HG03575 (cell line): ENCODE results near the gene CAMK1.

Source experiments
- ATAC-seq: cut with Tn5 transposase; IDR thresholded peaks from one replicate; pipeline ENCODE4 v1.9.1; 2021; ENCODE audit not compliant: unreplicated experiment, insufficient number of reproducible peaks, low FRiP score; ENCODE audit errors: extremely low read depth

The CAMK1 gene

DNA sequence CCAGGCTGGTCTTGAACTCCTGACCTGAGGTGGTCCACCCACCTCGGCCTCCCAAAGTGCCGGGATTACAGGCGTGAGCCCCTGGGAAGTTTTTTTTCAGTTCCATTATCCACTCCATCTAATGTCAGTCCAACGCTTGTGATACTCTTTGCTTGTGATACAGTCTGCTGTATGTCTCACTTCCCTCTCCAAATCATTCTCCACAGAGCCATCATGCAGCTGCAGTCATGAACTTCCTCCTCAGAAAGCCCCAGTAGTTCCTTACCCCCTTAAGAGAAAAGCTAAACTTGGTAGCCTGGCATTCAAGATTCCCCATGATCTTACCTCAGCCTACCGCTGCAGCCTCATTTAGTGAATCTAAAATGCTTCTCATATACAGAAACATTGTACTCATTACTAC lies 25.5 kb upstream of the CAMK1 start:
- ATAC-seq = no peak

DNA sequence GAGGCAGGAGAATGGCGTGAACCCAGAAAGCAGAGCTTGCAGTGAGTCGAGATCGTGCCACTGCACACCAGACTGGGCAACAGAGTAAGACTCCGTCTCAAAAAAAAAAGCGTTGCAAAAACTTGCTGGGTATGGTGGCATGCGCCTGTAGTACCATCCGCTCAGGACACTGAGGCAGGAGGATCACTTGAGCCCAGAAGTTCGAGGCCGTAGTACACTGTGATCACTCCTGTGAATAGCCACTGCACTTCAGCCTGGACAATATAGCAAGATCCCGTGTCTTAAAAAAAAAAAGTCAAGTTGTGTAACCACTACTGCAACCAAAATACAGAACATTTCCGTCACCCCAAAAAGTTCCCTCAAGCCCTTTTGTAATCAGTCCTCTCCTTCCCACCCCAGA lies 24.7 kb upstream of the CAMK1 start:
- ATAC-seq = no peak

DNA sequence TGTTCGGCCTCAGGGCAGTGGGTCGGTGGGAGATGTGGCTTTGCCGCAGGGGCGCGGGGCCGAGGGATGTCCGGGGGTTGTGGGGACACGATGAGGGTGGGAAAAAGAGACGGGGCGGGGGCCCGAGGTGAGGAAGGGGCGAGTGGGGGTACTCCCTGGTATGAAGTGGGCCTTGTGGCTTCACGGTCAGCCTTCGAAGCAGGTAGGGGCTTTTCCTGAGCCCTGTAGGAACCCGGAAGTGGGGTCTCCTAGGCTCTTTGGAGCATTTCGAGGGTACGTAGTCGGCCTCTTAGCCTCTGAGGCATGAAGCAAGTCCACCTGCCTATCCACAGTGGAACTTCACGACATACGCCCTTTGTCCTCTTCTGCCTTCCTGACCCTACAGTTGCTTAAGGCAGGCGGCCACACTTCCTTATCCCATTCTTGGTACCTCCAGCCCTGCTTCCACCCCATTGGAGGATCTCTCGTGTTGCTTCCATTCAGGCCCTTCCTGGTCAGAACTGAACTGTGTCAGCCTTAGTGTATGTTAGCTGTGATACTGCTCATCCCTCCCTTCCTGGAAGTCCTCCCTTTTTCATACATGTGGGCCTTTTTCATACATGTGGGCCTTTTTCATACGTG lies 23.5 kb upstream of the CAMK1 start:
- ATAC-seq = no peak

DNA sequence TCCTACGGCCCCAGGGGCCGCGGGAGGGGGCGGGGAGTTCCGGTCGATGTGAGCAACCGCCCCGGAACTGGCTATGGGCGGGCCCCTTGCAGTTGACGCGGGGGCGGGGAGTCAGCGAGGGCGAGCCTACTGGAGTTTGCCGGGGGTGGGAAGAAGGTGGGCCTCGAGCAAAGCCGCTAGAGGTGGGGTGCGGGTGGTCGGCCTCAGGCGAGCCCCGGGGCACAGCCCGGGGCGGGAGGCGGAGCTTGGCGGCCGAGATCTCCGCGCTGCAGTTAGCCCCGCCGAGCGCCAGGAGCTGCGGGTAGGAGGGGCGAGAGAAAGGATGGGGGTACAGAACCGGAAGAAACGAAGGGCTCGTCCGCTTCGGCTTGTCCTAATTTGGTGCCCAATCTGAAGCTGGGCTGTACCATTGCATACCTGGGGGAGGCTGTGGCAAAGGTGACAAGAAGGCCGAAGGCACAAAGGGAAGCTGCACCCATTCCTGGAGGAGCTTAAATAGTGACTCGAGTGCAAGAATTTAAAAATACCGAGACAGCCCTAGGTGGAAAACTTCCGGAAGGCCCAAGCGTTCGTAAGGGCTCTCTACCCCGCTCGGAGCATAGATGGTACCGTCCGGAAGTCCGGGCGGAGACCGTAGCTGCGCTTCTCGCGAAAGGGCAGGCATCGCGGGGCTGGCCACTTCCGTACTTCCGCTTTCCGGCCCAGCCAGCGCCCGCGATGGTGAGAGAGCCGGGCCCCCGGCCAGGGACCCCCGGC lies 22.8 kb upstream of the CAMK1 start, which contains the start of the genes ARPC4 and TADA3:
ARPC4 (plus strand) TSS at position 678 of the 756 bp plus-strand sequence; CDS start at position 718, 40 bp downstream.
TADA3 (minus strand) TSS at position 69 of the 756 bp plus-strand sequence. CDS start 1,007 bp downstream, outside the sequence.
- ATAC-seq = peak; percentile 54

DNA sequence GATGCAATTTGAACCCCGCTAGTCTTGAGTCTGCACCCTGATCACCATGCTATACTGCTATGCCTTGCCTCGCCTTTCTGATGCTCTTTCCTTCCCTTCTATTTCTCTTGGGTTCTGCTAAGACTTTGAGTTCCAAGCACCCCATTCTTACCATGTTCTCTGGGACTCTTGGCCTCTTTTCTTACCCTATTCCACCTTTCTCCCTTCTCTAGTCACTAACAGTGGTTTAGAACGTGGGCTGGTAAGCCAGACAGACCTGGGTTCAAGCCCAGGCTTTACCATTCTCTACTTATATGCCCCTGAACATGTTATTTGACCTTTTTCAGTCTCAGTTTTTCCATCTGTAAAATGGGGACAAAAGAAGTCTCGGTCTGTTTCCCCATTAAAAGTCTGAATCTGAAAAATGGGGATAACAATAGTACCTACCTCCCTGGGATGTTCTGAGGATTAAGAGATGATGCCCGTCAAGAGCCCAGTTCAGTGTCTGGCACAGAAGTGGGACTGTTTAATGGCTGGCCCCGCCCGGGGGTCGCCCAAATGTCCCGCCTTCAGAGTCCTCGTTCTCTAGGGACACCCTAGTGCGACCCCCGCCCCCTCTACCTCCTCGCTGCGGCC lies 22.1 kb upstream of the CAMK1 start:
- ATAC-seq = no peak

DNA sequence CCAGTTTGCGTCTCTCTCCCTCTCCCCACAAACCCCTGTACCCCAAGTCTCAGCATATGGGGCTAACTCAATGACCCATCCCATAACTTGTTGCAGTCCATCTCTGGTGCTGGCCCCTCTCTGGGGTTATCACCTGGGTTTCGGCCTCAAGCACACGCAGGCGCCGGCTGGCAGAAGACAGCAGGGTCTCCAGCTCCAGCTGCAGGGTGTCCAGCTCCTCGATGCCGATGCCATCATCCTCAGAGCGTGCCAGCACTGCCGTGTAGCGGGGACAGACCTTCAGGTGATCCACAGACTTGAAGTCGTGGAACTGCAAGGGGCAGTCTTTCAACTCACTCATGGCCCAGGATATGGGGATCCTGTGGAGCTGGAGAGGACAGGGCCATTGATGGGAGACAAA lies 21.4 kb upstream of the CAMK1 start:
- ATAC-seq = no peak

DNA sequence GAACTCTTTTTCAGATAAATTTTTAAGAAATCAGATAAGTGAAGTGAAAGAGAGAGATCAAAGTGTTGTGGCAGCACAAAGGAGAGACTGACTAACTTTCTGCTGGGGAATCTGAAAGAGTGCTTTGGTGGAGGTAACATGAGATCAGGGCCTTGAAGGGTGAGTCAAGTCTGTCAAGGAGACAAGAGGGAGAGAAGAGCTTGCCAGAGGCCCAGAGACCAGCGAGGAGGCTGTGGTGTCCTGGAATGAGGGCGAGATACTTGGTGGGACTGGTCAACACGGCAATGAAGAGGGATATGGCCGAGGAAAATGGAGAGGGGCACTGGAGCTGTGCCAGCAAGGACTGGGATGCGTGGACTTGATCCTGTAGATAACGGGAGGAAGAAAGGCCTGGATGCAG lies 18.0 kb upstream of the CAMK1 start:
- ATAC-seq = no peak

DNA sequence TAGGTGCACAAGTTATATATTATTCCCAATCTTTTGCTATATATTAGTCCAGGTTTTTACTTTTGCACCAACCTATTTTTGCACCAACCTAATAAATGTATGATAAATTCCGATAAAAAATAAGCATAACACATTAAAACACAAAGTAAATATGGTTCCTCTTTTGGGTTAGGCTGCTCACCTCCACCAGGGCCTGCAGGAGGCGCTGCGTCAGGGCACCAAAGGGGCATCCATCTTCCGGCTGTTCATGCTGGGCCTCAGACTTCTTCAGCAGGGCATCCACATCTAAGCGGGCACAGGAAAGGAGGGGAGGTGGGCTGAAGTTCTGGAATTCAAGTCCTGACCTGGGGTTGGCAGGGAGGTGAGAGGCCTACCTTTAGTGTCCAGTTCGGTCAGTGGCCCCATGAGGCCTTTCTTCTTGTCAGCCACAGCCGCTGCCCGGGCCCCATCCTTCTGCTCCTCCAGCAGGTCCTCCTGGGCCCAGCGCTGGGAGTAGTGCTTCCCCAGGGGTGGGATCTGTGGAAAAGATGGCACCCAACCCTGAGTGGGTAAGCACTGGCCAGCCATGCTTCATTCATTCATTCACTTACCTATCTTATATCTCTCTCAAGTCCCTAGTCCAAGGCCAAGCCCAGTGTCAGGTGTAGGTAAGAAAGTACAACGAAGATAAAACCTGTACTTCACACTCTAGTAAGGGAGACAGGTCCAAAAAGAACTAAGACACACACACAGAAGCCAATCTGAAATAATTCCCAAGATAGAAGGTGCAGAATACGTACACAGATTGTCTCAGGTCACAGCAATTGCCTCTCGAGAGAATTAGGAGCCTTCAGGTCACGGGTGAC lies 17.3 kb upstream of the CAMK1 start:
- ATAC-seq = no peak

DNA sequence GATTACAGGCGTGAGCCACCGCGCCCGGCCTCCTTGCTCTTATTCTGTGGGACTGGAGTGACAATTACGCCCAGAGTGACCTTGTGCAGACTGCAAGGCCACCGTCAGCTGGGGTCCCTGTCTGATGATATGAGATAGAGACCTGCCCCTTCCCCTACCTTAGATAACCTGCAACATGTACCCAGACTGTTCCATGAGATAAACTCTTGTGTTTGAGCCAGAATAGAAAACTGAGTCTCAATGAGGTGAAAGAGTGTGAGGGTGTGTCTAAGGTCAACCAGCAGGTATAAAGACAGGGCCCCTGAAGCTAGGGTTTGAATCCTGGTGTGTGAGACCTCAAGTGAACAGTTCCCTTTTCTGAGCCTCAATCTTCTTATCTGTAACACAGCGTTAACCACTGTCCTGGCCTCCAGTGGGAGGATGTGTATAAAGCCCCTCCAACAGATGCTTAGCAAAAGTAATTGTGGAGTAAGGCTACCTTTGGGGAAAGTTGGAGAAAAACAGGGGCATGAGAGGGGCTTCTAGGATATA lies 16.5 kb upstream of the CAMK1 start:
- no peak for ATAC-seq

DNA sequence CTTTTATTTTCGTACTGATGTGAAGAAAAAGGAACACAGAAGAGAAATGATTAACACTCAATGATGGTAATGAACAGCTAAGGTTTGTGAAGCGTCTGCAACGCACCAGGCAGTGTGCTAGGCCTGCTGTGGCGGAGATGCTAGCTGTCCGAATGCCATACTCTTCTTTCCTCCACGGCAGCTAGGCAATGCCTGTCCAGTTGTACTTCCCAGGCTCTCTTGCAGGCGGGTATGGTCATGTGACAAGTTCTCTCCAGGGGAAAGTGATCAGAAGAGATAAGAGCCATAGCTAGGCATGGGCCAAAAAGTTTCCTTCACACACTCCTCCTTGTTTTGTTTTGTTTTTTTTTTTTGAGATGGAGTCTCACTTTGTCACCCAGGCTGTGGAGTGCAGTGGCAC lies 15.9 kb upstream of the CAMK1 start:
- no peak for ATAC-seq

DNA sequence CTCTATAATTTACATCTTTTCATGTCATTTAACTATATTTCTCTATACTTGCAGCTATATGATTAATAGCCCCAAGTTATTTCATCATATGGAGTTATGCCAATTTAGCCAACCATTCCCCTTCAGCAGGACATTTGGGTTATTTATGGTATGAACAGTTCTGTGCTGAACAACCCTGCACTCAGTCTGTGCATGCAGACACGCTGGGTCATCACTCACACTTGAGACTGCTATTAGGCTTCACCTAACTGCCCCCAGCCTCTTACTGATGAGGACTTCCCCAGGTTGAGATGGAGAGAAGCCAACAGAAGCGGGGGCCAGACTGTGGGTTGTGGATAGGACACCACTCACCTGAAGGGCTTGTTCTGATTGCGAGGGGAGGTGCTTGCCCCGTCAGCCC lies 15.2 kb upstream of the CAMK1 start:
- ATAC-seq = no peak

DNA sequence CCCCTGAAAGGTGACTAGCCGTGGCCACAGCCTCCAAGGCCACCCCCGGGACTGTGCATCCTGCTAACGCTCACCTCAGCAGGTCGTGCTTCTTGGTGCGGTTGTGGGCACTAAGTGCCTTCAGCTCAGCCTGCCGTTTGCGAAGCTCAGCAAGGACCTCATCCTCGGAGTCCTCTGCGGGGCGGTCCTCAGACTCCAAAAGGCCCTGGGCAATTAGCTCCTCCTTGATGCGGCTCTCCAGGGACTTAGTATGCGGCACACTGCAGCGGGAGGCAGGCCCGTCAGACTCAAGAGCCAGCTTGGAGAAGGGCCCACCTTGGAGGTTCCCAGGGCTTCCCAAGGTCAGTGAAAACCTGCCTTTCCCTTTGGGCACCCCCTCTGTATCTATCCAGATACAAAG lies 14.2 kb upstream of the CAMK1 start:
- ATAC-seq = no peak

DNA sequence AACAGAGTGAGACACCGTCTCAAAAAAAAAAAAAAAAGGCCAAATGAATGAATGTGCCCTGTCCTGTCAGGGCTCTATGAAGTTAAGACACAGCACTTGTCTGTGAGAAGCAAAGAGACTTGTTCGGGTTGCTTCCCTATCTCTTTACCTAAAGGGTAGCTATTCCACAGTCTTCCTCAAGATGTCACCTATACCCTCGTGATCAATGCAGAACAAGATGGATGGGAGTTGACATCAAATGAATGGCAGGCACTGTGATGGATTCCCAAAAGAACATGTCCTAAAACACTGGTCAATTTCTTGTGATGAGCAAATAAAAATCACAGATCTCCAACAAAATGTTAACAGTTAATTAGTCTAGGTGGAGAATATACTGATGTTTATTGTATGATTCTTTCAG lies 13.0 kb upstream of the CAMK1 start:
- no peak for ATAC-seq

DNA sequence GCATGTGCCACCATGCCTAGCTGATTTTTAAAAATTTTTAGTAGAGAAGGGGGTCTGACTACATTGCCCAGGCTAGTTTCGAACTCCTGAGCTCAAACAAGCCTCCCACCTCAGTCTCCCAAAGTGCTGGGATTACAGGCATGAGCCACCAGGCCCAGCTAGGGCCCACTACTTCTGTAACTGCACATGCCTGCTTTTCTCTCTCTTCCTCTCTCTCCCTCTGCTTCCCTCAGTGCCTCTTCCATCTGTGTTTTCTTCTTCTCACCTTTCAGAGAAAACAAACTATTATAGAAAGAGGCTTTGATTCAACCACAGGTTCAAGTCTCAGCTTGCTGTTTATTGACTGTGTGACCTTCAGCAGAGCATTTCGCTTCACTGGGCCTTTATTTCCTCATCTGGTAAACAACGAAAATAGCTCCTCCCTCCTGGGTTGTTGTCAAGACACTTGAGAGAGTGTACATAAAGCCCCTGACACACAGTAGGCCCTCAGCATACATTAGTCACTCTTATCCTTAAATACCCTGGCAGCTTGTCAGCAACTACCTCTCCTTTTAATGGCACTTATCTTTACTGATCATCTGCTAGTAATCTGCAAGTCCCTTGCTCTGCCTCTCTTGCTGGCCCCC lies 12.3 kb upstream of the CAMK1 start:
- no peak for ATAC-seq

DNA sequence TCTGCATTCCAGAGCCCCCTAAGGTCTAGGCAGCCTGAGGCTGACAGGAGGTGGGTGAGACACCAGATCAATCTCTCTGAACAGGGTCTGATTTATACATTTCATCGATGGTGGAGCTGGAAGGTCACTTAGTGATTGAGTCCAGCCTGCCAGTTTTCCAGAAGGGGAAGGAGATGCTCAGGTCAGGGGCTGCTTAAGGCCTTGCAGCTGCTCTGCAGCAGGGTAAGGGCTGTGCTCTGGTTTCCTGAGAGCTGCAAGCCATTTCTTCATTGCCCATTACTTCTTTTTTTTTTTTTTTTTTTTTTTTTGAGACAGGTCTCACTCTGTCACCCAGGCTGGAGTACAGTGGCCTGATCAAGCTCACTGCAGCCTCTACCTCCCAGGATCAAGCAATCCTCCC lies 11.8 kb upstream of the CAMK1 start:
- ATAC-seq = no peak

DNA sequence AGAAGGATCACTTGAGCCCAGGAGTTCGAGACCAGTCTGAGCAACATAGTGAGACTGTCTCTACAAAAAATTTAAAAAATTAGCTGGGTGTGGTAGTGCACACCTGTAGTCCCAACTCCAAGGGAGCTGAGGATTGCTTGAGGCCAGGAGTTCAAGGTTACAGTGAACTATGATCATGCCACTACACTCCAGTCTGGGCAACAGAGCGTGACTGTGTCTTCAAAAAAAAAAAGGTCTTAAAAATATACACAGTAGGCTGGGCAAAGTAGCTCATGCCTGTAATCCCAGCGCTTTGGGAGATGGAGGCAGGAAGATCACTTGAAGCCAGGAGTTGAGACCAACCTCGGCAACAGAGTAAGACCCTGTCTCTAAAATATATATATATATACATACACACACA lies 11.2 kb upstream of the CAMK1 start:
- ATAC-seq = no peak

DNA sequence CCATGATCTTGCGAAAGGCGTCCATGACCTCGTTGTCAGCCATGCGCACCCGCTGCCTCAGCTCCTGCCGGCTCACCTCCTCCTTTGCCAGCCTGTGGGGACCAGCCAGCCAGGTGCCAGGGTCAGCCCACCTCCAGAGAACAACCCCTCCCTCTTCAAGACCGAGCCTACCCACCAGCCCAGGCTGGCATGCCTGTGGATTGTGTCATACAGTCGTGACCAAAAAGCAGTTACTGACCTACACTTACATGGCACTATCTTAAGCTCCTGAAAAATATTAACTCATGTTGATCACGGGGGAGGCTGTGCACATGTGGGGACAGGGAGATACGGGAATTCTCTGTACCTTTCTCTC lies 10.7 kb upstream of the CAMK1 start:
- no peak for ATAC-seq

DNA sequence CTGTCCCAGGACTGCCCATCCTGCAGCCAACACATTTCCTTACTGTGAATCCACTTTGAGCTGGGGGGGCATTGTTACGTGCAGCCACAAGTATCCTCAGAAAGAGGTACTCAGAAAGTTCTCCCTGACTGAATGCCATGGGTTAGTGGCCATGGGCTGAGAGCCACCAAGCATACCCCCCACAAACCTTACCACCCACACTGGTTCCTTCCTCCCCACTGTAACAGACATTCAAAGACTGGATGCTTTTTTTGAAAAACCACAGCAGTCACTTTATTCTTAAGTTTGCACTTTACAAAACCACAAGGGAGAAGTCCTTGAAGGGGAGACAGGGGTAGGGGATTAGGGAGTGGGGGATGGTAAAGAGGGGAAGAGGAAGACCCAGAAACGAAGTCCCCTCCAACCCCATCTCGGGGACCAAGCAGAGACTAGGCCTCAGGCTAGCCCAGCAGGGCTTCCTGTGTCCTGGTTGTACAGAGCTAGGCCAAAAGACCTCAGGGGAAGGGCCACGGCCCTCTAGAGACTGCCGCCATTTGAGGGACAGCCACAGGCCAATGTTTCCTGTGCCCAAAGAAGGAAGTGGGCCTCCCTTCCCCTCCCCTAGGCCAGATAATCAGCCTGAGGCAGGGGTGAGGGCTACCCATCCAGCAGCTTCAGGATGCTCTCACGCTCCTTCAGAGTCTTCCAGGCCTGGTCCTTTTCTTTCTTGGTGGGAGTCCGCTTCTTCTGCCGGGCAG lies 10.1 kb upstream of the CAMK1 start:
- ATAC-seq = no peak
